Psoas muscle (tissue), 8 donors: ENCODE measurements around the gene SIRT3. TPM values are rescaled to one million over a fixed set of nuclear protein-coding genes. Genes with fewer than 3 reads are reported as not detected.
A peak's percentile ranks its signal among the peaks of the same experiment; 100 is the strongest.
"Not testable (repeated sequence)": the region's sequence is repeated elsewhere in the genome, so short reads cannot be mapped to it uniquely, and the experiment has no call there.

Experiments
- ATAC-seq, 4 donors: fragments of 200-7000 bp; cut with Tn5 transposase; one replicate each; pipeline ENCODE4 v1.9.1; 2020; ENCODE audit warnings: moderate library complexity in 3 of 4, mild to moderate bottlenecking in 2 of 4
- DNase-seq, 2 donors: peaks; one replicate each; pipeline ENCODE4 v3.0.0-alpha.2; 2020
- H3K27ac ChIP-seq: fragments of 200-600 bp; one replicate; pipeline ENCODE4 v1.8.0; 2022
- H3K27me3 ChIP-seq, 3 donors: fragments of 200-600 bp in 1 of 3; one replicate each; pipeline versions ENCODE4 v1.6.1 to v1.8.0; 2013 to 2022; ENCODE audit warnings: low read length in 2 of 3, mild to moderate bottlenecking in 2 of 3, moderate library complexity in 1 of 3; ENCODE audit not compliant: insufficient read depth in 3 of 3
- H3K36me3 ChIP-seq, 2 donors: fragments of 200-600 bp in 1 of 2; one replicate each; pipeline versions ENCODE4 v1.6.1 to v1.8.0; 2013 to 2022; ENCODE audit warnings: low read depth in 1 of 2, mild to moderate bottlenecking in 1 of 2, moderate library complexity in 1 of 2; ENCODE audit not compliant: insufficient read depth in 1 of 2
- H3K4me1 ChIP-seq: fragments of 200-600 bp; one replicate; pipeline ENCODE4 v1.8.0; 2022
- H3K4me3 ChIP-seq: fragments of 200-600 bp; one replicate; pipeline ENCODE4 v1.8.0; 2022; ENCODE audit warnings: mild to moderate bottlenecking
- H3K9me3 ChIP-seq: fragments of 200-600 bp; one replicate; pipeline ENCODE4 v1.8.0; 2022
- WGBS, 3 donors: extraction: QIAGEN DNeasy Blood & Tissue Kit; methylation state at CpG; one replicate each; pipeline versions ENCODE4 v1.1.6 to v1.1.7; 2013; 5-methylcytosine and 5-hydroxymethylcytosine counted together
- intact Hi-C, 2 donors: fragments of 100-400 bp; cut with DNase I; formaldehyde crosslinking; loops; one replicate each; pipeline versions ENCODE4 v1.11.0 to v1.14.2; 2022
- polyA plus RNA-seq, 3 donors: library from polyadenylated mRNA; stranded (reverse); fragments of 200-250 nt; gene quantifications; one replicate each; pipeline ENCODE4 v1.2.3, GENCODE V29; 2013
- total RNA-seq, 4 donors: library from RNA; stranded (reverse); fragmentation: NEBNext Ultra II Directional in 2 of 4; extraction: Animal tissue kit (Norgen Biotek cat#: 25700) in 2 of 4; gene quantifications; one replicate each; pipeline versions ENCODE4 v1.2.1 to v1.2.4, GENCODE V29; 2021 to 2023
- TF ChIP-seq, protein P1 (sequence below): fragments of 200-600 bp; IDR thresholded peaks from one replicate; pipeline ENCODE4 v1.8.0; 2022; ENCODE audit warnings: antibody characterized with exemption
- donor health status: healthy with polysubstance abuse.
- donor health status: DM: no; HTN: no; CAD: no; lungs with moderate emphysema.
- donor health status: Bipolar disorder and iron deficiency.
- donor health status: healthy.
- donor health status: DM: yes; HTN: yes; CAD: no.
- donor health status: DM: no; HTN: no; CAD: no.
- donor health status: DM: no; HTN: no; CAD: no.
- donor health status: DM: yes; HTN: yes; CAD: no.

The SIRT3 gene
- total and polyA plus RNA-seq, 7 donors: 10.4 to 23.2 (median 15.0) TPM

DNA sequence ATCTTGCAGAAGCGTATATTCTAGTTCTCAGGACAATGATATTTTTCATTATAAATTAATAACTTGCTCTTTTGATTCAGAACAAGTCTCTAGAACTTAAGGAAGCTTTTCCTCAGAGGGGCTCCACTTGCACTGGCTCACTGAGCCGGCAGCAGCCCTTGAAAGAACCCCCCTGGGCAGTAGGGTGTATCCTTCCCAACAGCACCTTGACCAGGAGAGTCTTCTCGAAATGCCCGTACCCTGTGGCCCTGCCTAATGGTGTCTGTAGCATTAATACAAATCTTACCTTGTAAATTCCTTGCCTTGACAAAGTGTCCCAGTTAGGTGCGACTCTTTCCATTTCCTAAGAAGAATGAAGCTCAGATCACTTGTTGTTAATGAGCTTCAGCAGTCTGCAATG, 14.1 kb upstream of the SIRT3 start:
- Histone ChIP-seq H3K4me3 (no peak overlapping the region), H3K36me3 (peaks cover 6 to 82% of the 10 kb centered on the region in 2 donors), H3K27ac (no peak overlapping the region), H3K4me1 (no peaks in the 10 kb centered on the region), H3K9me3 (no peaks in the 10 kb centered on the region), H3K27me3 (no peaks in the 10 kb centered on the region)
- DNase-seq (no peak), ATAC-seq (no peak)
- WGBS, 3 donors: 89 to 92% (median 91%) methylated on average over 5 of the region's 5 CpGs
- TF ChIP-seq, protein P1, sequence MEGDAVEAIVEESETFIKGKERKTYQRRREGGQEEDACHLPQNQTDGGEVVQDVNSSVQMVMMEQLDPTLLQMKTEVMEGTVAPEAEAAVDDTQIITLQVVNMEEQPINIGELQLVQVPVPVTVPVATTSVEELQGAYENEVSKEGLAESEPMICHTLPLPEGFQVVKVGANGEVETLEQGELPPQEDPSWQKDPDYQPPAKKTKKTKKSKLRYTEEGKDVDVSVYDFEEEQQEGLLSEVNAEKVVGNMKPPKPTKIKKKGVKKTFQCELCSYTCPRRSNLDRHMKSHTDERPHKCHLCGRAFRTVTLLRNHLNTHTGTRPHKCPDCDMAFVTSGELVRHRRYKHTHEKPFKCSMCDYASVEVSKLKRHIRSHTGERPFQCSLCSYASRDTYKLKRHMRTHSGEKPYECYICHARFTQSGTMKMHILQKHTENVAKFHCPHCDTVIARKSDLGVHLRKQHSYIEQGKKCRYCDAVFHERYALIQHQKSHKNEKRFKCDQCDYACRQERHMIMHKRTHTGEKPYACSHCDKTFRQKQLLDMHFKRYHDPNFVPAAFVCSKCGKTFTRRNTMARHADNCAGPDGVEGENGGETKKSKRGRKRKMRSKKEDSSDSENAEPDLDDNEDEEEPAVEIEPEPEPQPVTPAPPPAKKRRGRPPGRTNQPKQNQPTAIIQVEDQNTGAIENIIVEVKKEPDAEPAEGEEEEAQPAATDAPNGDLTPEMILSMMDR: no peak
- intact Hi-C loops: no loop called here

DNA sequence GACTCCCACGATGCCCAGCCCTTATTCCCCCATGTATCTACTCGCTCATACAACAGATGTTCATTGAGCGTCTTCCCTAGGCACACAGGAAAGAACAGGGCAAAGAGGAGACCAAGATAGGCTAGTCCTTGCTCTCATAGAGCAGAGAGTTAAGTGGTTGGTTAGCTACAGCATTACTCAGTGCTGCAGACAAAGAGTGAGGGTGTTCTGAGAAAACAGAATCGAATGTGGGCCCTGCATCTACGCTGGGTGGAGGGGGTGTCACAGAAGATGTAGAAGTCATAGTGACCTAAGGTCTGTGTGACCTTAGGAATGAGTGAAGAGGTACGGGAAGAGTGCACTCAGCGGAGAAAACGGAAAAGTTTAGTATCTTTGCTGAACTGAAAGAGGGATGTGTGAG, 12.9 kb upstream of the SIRT3 start:
- no peak overlapping the region for H3K4me3 ChIP-seq
- 75 to 80% (median 80%) methylated on average over 8 of the region's 8 CpGs for WGBS, 3 donors
- ATAC-seq (no peak), DNase-seq (no peak)
- H3K36me3 ChIP-seq: peaks cover 12 to 94% of the 10 kb centered on the region in 2 donors
- TF ChIP-seq, protein P1: no peak
- no peaks in the 10 kb centered on the region for H3K4me1 ChIP-seq
- no peak overlapping the region for H3K27ac ChIP-seq
- no peaks in the 10 kb centered on the region for H3K27me3 ChIP-seq
- intact Hi-C loops: no loop called here
- H3K9me3 ChIP-seq: no peaks in the 10 kb centered on the region

DNA sequence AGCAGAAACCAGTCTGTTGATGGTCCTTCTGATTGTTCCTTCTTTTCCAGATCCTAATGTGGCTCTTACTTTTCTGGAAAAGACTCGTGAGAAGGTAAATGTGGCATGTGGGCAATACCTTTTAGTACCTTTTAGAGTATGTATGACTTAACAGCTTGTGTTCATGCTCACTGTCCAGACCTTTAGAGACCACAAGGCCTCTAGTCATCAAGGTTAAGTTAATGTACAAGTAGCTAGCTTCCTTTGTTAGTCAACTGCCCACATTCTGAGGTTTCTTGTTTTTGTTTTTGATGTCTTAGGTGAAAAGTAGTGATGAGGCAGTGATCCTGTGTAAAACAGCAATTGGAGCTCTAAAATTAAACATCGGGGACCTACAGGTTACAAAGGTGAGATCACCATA, 8.2 kb upstream of the SIRT3 start:
- H3K27me3 ChIP-seq: no peaks in the 10 kb centered on the region
- peaks cover 24% of the 10 kb centered on the region for H3K4me1 ChIP-seq
- peaks cover 9 to 97% of the 10 kb centered on the region in 2 donors for H3K36me3 ChIP-seq
- DNase-seq (no peak), ATAC-seq (no peak)
- no peak overlapping the region for H3K4me3 ChIP-seq
- no peak overlapping the region for H3K27ac ChIP-seq
- H3K9me3 ChIP-seq: no peaks in the 10 kb centered on the region
- WGBS, 3 donors: 85 to 93% (median 90%) methylated on average over 2 of the region's 2 CpGs
- TF ChIP-seq, protein P1: no peak
- intact Hi-C loops: no loop called here

DNA sequence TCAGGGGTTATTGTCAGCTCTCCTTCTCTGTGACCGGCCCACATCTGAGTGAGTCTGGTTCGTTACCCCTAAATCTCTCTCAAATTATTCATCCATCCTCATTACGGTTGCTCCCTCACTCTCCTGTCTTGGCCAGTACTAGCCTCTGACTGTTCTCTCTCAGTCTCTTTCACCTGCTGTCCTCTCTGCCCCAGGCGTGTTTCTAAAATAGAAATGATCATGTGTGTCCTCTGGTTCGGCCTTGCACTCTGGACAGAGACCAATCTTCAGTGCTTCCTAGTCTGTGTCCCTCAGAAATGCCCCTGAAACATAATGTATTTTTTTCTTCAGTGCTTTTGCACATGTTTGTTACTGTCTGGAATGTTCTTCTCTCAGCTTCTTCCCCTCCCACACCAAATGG, 5.5 kb upstream of the SIRT3 start:
- DNase-seq (no peak), ATAC-seq (peak; percentile 65 to 73 (median 70))
- TF ChIP-seq, protein P1: no peak

DNA sequence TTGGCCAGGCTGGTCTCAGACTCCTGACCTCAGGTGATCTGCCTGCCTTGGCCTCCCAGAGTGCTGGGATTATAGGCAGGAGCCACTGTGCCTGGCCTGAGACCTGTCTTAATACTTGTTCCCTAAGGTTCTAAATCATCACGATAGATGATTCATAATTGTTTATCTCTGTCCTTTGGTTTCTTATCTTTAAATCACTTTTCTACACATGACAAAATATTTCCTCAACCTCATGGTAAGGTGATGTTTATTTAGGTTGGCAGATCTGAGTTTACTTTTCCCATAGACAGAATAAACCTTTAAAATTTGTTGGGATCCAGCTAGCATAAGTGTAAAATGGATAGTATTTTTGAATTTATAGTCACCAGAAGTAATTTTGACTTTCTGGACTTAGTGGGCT, 4.2 kb upstream of the SIRT3 start:
- peaks cover 9 to 66% of the 10 kb centered on the region in 2 donors for H3K36me3 ChIP-seq
- no peak overlapping the region for H3K4me3 ChIP-seq
- no peak for DNase-seq
- H3K9me3 ChIP-seq: no peaks in the 10 kb centered on the region
- no peaks in the 10 kb centered on the region for H3K27me3 ChIP-seq
- no peak overlapping the region for H3K27ac ChIP-seq
- intact Hi-C loops: no loop called here
- no peak for ATAC-seq
- TF ChIP-seq, protein P1: no peak
- 69 to 90% (median 85%) methylated on average over 1 of the region's 1 CpG for WGBS, 3 donors
- H3K4me1 ChIP-seq: peaks cover 44% of the 10 kb centered on the region

More for the DNA sequence above, 5.5 kb upstream of the SIRT3 start:
- 51 to 55% (median 52%) methylated on average over 5 of the region's 5 CpGs for WGBS, 3 donors
- H3K4me1 ChIP-seq: peaks cover 41% of the 10 kb centered on the region
- no peaks in the 10 kb centered on the region for H3K27me3 ChIP-seq
- H3K9me3 ChIP-seq: no peaks in the 10 kb centered on the region
- no peak overlapping the region for H3K4me3 ChIP-seq
- H3K36me3 ChIP-seq: peaks cover 9 to 78% of the 10 kb centered on the region in 2 donors
- H3K27ac ChIP-seq: peak overlapping the region; percentile 44
- intact Hi-C loops: no loop called here

DNA sequence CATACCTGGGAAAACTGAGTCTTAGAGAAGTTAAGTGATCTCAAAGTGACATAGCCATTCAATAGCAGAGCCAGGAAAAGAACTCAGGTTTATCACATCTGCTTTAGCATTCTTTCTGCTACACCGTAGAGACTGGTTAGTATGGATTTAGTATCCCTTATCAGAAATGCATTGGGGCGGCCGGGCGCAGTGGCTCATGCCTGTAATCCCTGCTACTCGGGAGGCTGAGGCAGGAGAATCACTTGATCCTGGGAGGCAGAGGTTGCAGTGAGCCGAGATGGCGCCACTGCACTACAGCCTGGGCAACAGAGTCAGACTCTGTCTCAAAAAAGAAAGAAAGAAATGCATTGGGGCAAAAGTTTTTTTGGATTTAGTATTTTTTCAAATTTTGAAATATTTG, 2.2 kb upstream of the SIRT3 start:
- Histone ChIP-seq H3K36me3 (peaks cover 0 to 47% of the 10 kb centered on the region in 2 donors), H3K4me1 (peaks cover 47% of the 10 kb centered on the region), H3K4me3 (peak overlapping the region; percentile 86)
- ATAC-seq, H3K27me3 ChIP-seq, DNase-seq, H3K27ac ChIP-seq, H3K9me3 ChIP-seq: not testable (repeated sequence)
- 79 to 82% (median 81%) methylated on average over 7 of the region's 7 CpGs for WGBS, 3 donors
- intact Hi-C loops: loop anchor here (5.0 to 10.0 kb wide), 3 partner anchors 36 to 266 kb away; partner anchors contain the start of gene RNH1 (in 1 of the 2)
